ACC112 (cell line): ENCODE measurements around the gene MS4A2.
"Not testable (repeated sequence)": the region's sequence is repeated elsewhere in the genome, so short reads cannot be mapped to it uniquely, and the experiment has no call there.

Source experiments
- H2AFZ ChIP-seq: fragments of 200-600 bp; sonication (generic); one replicate; pipeline ENCODE4 v1.6.0; 2017; ENCODE audit warnings: antibody characterized with exemption, low read length; ENCODE audit not compliant: unreplicated experiment
- H3K27ac ChIP-seq: fragments of 200-600 bp; sonication (generic); 2 replicates; pipeline ENCODE4 v1.5.1; 2014; ENCODE audit warnings: low read depth, mild to moderate bottlenecking, antibody characterized with exemption, low read length, moderate library complexity
- H3K27me3 ChIP-seq: fragments of 200-600 bp; sonication (generic); 2 replicates; pipeline ENCODE4 v1.6.1; 2014; ENCODE audit warnings: mild to moderate bottlenecking, antibody characterized with exemption, low read length, moderate library complexity, mixed read lengths; ENCODE audit not compliant: insufficient read depth
- H3K36me3 ChIP-seq: fragments of 200-600 bp; sonication (generic); 2 replicates; pipeline ENCODE4 v1.6.1; 2016; ENCODE audit warnings: mild to moderate bottlenecking, antibody characterized with exemption, low read length, moderate library complexity, mixed read lengths; ENCODE audit not compliant: insufficient read depth
- H3K4me1 ChIP-seq: fragments of 200-600 bp; sonication (generic); one replicate; pipeline ENCODE4 v1.6.1; 2016; ENCODE audit warnings: low read length, mixed read lengths; ENCODE audit not compliant: insufficient read depth, unreplicated experiment, control insufficient read depth
- H3K4me3 ChIP-seq: fragments of 200-600 bp; sonication (generic); 2 replicates; pipeline ENCODE4 v1.5.1; 2014; ENCODE audit warnings: mild to moderate bottlenecking, low read depth, low read length
- H3K79me2 ChIP-seq: fragments of 200-600 bp; sonication (generic); one replicate; pipeline ENCODE4 v1.6.0; 2016; ENCODE audit warnings: low read length; ENCODE audit not compliant: control insufficient read depth, unreplicated experiment, insufficient read depth

Gene MS4A2

GRCh38 chr11:60088364-60088763 is at the start of gene MS4A2:
MS4A2 (plus strand) TSS chr11:60088664; CDS start chr11:60088766, 102 bp downstream.
- H3K79me2 ChIP-seq: no peaks in the 10 kb centered on the region
- no peaks in the 10 kb centered on the region for H3K36me3 ChIP-seq
- no peak within 1 kb of the TSS for H3K4me3 ChIP-seq
- H3K4me1 ChIP-seq: no peaks in the 10 kb centered on the region
- no peaks in the 10 kb centered on the region for H3K27me3 ChIP-seq
- H3K27ac ChIP-seq: no peak within 1 kb of the TSS
- H2AFZ ChIP-seq: no peak within 1 kb of the TSS

GRCh38 chr11:60040109-60040508 is 48.4 kb upstream of the MS4A2 start, which contains the start of gene OOSP2:
OOSP2 (plus strand) TSS chr11:60040409; CDS start chr11:60040460, 51 bp downstream.
- H2AFZ ChIP-seq: no peak within 1 kb of the TSS

GRCh38 chr11:60050422-60050821 is 38.0 kb upstream of the MS4A2 start:
- not testable (repeated sequence) for H3K27me3 ChIP-seq, H3K27ac ChIP-seq, H3K79me2 ChIP-seq, H2AFZ ChIP-seq, H3K36me3 ChIP-seq, H3K4me3 ChIP-seq, H3K4me1 ChIP-seq

More at GRCh38 chr11:60040109-60040508, 48.4 kb upstream of the MS4A2 start, which contains the start of gene OOSP2:
- Histone ChIP-seq H3K27me3 (no peaks in the 10 kb centered on the region), H3K4me3 (no peak within 1 kb of the TSS), H3K36me3 (no peaks in the 10 kb centered on the region), H3K4me1 (no peaks in the 10 kb centered on the region), H3K79me2 (no peaks in the 10 kb centered on the region), H3K27ac (no peak within 1 kb of the TSS)

DNA sequence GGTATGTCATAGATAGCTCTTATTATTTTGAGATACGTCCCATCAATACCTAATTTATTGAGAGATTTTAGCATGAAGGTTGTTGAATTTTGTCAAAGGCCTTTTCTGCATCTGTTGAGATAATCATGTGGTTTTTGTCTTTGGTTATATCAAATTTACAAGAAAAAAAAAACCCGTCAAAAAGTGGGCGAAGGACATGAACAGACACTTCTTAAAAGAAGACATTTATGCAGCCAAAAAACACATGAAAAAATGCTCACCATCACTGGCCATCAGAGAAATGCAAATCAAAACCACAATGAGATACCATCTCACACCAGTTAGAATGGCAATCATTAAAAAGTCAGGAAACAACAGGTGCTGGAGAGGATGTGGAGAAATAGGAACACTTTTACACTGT is 37.6 kb upstream of the MS4A2 start:
- H3K36me3 ChIP-seq, H3K27ac ChIP-seq, H3K27me3 ChIP-seq, H2AFZ ChIP-seq, H3K4me1 ChIP-seq, H3K4me3 ChIP-seq, H3K79me2 ChIP-seq: not testable (repeated sequence)

GRCh38 chr11:60056349-60056969 is 32.0 kb upstream of the MS4A2 start, which contains the start of gene MS4A3:
MS4A3 (plus strand) TSS chr11:60056665; CDS start chr11:60061161, 4,496 bp downstream.
- H2AFZ ChIP-seq: no peak within 1 kb of the TSS
- no peaks in the 10 kb centered on the region for H3K4me1 ChIP-seq

DNA sequence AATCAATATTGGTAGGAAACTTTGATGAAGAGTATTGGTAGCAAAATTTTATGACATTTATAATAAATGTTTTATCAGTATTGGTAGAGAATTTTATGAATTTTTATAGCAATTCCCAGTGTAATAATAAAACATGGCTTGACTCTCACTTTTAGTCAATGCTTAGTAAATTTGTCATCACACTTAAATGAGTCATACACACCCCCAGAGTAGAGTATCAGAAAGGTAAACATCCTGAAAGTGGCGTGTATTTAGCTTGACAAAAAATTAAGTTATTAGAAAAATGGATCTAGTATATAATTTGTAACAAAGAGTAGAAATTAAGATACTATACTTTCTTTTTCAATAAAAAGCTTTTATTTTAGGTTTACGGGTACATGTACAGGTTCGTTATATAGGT is 29.4 kb upstream of the MS4A2 start:
- no peaks in the 10 kb centered on the region for H3K36me3 ChIP-seq
- no peak overlapping the region for H2AFZ ChIP-seq
- H3K4me1 ChIP-seq: no peaks in the 10 kb centered on the region
- H3K79me2 ChIP-seq: no peaks in the 10 kb centered on the region
- no peak overlapping the region for H3K4me3 ChIP-seq
- H3K27ac ChIP-seq: no peak overlapping the region
- H3K27me3 ChIP-seq: no peaks in the 10 kb centered on the region

More at GRCh38 chr11:60056349-60056969, 32.0 kb upstream of the MS4A2 start, which contains the start of gene MS4A3:
- Histone ChIP-seq H3K27me3 (no peaks in the 10 kb centered on the region), H3K79me2 (no peaks in the 10 kb centered on the region), H3K36me3 (no peaks in the 10 kb centered on the region), H3K4me3 (no peak within 1 kb of the TSS), H3K27ac (no peak within 1 kb of the TSS)

DNA sequence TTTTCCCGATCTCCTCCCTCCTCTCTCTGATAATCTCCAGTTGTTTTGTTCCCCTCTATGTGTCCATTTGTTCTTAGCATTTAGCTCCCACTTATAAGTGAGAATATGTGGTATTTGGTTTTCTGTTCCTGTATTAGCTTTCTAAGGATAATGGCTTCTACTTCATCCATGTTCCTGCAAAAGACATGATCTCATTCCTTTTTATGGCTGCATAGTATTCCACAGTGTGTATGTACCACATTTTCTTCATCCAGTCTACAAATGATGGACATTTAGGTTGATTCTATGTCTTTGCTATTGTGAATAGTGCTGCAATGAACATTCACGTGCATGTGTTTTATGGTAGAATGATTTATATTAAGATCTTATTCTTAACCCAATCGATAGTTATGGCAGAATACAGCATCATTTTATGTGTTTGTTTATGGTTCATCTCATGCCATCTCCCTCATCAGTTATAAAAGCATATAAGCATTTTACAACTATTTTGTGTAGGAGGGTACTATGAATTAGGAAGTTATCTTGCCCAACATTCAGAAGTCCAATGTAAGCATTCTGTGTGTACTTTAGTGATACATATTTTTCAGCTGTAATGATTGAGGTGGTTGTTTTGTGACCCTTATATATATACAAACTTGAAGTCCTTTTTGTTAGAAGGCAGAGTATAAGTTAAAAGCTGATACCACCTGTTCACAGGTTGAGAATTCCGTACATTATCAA is 28.8 kb upstream of the MS4A2 start:
- no peaks in the 10 kb centered on the region for H3K4me1 ChIP-seq
- no peaks in the 10 kb centered on the region for H3K79me2 ChIP-seq

GRCh38 chr11:60064111-60064510 is 24.4 kb upstream of the MS4A2 start:
- no peaks in the 10 kb centered on the region for H3K27me3 ChIP-seq
- no peak overlapping the region for H2AFZ ChIP-seq
- no peaks in the 10 kb centered on the region for H3K4me1 ChIP-seq
- no peaks in the 10 kb centered on the region for H3K36me3 ChIP-seq
- H3K27ac ChIP-seq: no peak overlapping the region
- H3K79me2 ChIP-seq: no peaks in the 10 kb centered on the region
- no peak overlapping the region for H3K4me3 ChIP-seq

More for the DNA sequence above, 28.8 kb upstream of the MS4A2 start:
- Histone ChIP-seq H3K27ac (no peak overlapping the region), H2AFZ (no peak overlapping the region), H3K4me3 (no peak overlapping the region), H3K36me3 (no peaks in the 10 kb centered on the region), H3K27me3 (no peaks in the 10 kb centered on the region)

DNA sequence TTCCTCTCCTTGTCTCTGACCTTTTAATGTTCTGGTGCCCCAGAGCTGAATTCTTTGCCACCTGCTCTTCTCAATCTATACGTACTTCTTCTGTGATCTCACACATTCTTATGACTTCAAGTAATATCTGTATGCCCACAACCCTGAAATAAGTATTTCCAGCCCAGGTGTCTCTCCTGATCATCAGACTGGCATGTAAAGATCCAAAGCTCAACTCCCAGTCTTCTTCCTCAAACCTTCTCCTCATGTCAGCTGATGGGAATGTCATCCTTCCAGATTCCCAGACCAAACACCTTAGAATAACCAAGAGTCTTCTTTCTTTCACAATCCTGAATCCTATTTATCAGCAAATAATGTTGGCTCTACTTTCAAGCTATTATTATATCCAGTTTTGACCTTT is 22.7 kb upstream of the MS4A2 start:
- Histone ChIP-seq H3K79me2 (no peaks in the 10 kb centered on the region), H3K36me3 (no peaks in the 10 kb centered on the region), H2AFZ (no peak overlapping the region), H3K4me3 (no peak overlapping the region), H3K27me3 (no peaks in the 10 kb centered on the region), H3K4me1 (no peaks in the 10 kb centered on the region), H3K27ac (no peak overlapping the region)

GRCh38 chr11:60069450-60069849 is 19.0 kb upstream of the MS4A2 start:
- Histone ChIP-seq H3K36me3 (no peaks in the 10 kb centered on the region), H3K27me3 (no peaks in the 10 kb centered on the region), H3K4me1 (no peaks in the 10 kb centered on the region), H3K4me3 (no peak overlapping the region), H3K27ac (no peak overlapping the region), H3K79me2 (no peaks in the 10 kb centered on the region), H2AFZ (no peak overlapping the region)

GRCh38 chr11:60071644-60072043 is 16.8 kb upstream of the MS4A2 start:
- not testable (repeated sequence) for H3K27me3 ChIP-seq, H3K79me2 ChIP-seq, H3K27ac ChIP-seq, H3K4me3 ChIP-seq, H2AFZ ChIP-seq, H3K36me3 ChIP-seq, H3K4me1 ChIP-seq
